Right atrium auricular region (tissue), 2 donors: ENCODE data around the gene DNAH8. TPM values are rescaled to one million over a fixed set of nuclear protein-coding genes. Genes with fewer than 3 reads are reported as not detected.
A peak's percentile ranks its signal among the peaks of the same experiment; 100 is the strongest.

Experiments
- DNase-seq: peaks from one replicate; pipeline ENCODE4 v3.0.0-alpha.2; 2019; ENCODE audit warnings: low spot score
- H3K27ac ChIP-seq, 2 donors: fragments of 200-600 bp; sonication (generic); 1 replicate in 1 of 2; 2 replicates in 1 of 2; pipeline ENCODE4 v1.5.1; 2016 to 2019
- H3K27me3 ChIP-seq, 2 donors: fragments of 200-600 bp; sonication (generic); one replicate each; pipeline versions ENCODE4 v1.5.1 to v1.6.0; 2017 to 2019
- H3K36me3 ChIP-seq: fragments of 200-600 bp; sonication (generic); one replicate; pipeline ENCODE4 v1.5.1; 2016
- H3K4me1 ChIP-seq, 2 donors: fragments of 200-600 bp; sonication (generic); one replicate each; pipeline versions ENCODE4 v1.5.1 to v1.6.0; 2017 to 2019
- H3K4me3 ChIP-seq, 2 donors: fragments of 200-600 bp; sonication (generic); 1 replicate in 1 of 2; 2 replicates in 1 of 2; pipeline ENCODE4 v1.5.1; 2017 to 2019; ENCODE audit warnings: mild to moderate bottlenecking in 1 of 2, moderate library complexity in 1 of 2
- H3K9me3 ChIP-seq, 2 donors: fragments of 200-600 bp; sonication (generic); one replicate each; pipeline ENCODE4 v1.5.1; 2019
- total RNA-seq, 2 donors: library from RNA; depleted of rRNA; stranded (reverse); fragments of >200 nt; gene quantifications; one replicate each; pipeline ENCODE4 v1.1.0, GENCODE V29; 2016
- TF ChIP-seq, protein P1 (sequence below), 2 donors: fragments of 200-600 bp; sonication (generic); IDR thresholded peaks; one replicate each; pipeline ENCODE4 v1.5.1; 2019; ENCODE audit warnings: antibody characterized with exemption in 2 of 2

DNAH8 gene, protein sequence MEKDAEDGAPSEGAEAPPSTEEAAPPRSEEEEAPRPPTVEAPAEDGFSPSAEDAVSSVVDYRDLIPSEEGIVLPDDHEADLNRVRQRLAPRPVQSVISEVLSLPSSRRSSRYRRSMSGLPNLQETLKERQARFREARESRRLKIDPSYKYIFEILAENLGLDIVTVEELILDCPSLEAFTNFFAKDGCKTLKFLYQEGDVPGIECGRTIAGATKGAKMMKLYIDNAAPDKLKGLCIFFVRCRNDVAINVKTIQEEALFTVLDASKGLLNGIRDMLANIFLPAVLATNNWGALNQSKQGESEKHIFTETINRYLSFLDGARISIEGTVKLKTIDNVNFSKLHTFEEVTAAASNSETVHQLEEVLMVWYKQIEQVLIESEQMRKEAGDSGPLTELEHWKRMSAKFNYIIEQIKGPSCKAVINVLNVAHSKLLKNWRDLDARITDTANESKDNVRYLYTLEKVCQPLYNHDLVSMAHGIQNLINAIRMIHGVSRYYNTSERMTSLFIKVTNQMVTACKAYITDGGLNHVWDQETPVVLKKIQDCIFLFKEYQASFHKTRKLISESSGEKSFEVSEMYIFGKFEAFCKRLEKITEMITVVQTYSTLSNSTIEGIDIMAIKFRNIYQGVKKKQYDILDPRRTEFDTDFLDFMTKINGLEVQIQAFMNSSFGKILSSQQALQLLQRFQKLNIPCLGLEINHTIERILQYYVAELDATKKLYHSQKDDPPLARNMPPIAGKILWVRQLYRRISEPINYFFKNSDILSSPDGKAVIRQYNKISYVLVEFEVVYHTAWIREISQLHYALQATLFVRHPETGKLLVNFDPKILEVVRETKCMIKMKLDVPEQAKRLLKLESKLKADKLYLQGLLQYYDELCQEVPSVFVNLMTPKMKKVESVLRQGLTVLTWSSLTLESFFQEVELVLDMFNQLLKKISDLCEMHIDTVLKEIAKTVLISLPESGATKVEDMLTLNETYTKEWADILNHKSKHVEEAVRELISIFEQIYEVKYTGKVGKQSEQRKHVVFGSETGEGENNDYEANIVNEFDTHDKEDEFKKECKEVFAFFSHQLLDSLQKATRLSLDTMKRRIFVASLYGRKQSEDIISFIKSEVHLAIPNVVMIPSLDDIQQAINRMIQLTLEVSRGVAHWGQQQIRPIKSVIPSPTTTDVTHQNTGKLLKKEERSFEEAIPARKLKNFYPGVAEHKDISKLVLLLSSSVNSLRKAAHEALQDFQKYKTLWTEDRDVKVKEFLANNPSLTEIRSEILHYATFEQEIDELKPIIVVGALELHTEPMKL (N-terminal part only)
- under 1 TPM in 1 of 2 donors, not detected in 1; 0.04 TPM for total RNA-seq

DNA sequence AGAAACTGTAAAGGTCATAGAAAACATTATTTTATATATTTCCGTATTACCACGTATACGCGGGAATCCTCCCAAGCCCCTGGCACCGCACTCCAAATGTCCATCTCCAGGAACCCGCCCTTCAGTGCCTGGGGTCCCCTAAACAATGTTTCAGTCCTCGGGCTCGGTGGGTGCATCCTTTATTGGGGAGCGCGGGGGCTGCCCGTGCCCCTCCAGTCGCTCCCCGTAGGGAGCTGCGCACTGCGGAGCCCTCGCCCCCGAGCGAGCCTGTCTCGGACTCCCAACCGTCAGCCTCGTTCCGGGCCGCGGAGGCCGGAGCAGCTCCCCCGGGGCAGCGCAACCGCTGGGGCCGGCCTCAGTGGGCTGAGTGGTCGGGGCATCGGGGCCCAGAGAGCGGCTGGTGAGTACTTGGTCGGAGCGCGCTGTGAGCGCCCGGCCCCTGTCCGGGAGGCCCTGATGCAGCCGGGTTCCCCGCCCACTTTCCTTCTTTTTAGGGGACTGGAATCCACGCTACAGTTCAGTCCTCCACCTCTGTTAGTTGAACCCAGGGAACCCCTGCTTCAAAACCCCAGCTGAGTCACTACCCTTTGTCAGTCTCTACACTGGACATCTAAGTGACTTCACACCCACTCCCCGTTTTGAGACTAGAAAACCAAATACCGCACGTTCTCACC lies at the start of gene DNAH8:
Gene DNAH8, plus strand, starts transcription at position 296 of the 674 bp plus-strand sequence. CDS start 7,499 bp downstream, outside the sequence.
- no peaks in the 10 kb centered on the region for H3K9me3 ChIP-seq
- peaks cover 0 to 9% of the 10 kb centered on the region in 2 donors for H3K27me3 ChIP-seq
- TF ChIP-seq, protein P1, sequence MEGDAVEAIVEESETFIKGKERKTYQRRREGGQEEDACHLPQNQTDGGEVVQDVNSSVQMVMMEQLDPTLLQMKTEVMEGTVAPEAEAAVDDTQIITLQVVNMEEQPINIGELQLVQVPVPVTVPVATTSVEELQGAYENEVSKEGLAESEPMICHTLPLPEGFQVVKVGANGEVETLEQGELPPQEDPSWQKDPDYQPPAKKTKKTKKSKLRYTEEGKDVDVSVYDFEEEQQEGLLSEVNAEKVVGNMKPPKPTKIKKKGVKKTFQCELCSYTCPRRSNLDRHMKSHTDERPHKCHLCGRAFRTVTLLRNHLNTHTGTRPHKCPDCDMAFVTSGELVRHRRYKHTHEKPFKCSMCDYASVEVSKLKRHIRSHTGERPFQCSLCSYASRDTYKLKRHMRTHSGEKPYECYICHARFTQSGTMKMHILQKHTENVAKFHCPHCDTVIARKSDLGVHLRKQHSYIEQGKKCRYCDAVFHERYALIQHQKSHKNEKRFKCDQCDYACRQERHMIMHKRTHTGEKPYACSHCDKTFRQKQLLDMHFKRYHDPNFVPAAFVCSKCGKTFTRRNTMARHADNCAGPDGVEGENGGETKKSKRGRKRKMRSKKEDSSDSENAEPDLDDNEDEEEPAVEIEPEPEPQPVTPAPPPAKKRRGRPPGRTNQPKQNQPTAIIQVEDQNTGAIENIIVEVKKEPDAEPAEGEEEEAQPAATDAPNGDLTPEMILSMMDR (IDR thresholded peaks at IDR 0.05), result no peak
- H3K27ac ChIP-seq, result no peak within 1 kb of the TSS
- DNase-seq, result no peak
- H3K36me3 ChIP-seq, result no peaks in the 10 kb centered on the region
- H3K4me1 ChIP-seq, result no peaks in the 10 kb centered on the region
- H3K4me3 ChIP-seq, result peak within 1 kb of the TSS; percentile 24 to 34

DNA sequence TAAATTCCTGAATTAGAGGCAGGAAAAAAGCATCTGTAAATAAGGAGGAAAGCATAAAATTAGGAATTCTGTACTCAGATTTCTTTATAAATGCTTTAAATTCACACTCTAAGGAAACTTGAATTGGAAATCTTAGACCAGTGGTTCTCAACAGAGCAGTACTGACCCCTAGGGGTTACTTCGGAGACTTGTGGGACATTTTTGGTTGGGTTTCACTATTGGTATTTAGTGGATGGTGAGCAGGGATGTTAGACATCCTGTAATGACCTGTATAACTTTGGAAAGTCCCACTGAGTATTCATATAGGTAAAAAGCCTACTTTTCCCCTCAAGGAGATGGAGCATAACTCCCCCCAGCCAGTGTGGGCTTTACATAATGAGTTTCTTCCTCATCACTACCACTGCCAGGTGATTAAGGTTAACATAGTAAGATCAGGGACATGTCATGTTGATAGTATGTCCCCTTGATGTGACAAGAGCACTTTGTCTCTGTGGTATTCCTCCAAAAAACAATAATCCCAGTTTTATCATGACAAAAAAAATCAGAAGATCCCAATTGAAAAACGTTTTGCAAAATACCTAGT lies 43.1 kb upstream of the DNAH8 start:
- Histone ChIP-seq H3K27ac (no peak overlapping the region), H3K4me1 (no peaks in the 10 kb centered on the region), H3K36me3 (peaks cover 13% of the 10 kb centered on the region), H3K9me3 (no peaks in the 10 kb centered on the region), H3K4me3 (no peak overlapping the region), H3K27me3 (no peaks in the 10 kb centered on the region)
- DNase-seq, result no peak
- TF ChIP-seq, protein P1 (IDR thresholded peaks at IDR 0.05), result peak; percentile 49 to 76

DNA sequence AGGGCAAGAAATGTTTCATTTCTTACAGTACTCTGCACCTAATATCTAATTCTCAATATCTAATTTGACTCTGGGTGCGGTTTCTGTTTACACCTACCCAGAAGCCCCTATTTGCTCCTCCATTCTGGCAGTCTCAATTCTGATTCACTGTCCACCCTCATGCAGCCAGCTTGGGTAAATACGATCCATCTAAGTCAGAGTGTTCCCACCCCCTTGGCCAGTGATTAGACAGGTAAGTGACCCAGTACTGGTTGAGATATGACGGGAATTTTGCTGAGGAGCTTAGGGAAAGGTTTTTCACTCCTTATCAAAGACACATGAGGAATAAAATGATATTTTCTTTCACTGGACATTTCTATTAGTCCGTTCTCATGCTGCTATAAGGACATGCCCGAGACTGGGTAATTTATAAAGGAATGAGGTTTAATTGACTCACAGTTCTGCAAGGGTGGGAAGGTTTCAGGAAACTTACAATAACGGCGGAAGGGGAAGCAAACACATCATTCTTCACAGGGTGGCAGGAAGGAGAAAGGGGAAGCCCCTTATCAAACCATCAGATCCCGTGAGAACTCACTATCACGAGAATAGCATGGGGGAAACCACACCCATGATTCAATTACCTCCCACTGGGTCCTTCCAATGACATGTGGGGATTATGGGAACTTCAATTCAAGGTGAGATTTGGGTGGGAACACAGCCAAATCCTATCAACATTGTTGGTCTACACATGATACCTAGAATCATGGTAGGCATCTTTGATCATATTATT lies 41.5 kb upstream of the DNAH8 start:
- no peaks in the 10 kb centered on the region for H3K27me3 ChIP-seq
- H3K27ac ChIP-seq, result no peak overlapping the region
- H3K4me3 ChIP-seq, result no peak overlapping the region
- no peaks in the 10 kb centered on the region for H3K9me3 ChIP-seq
- H3K4me1 ChIP-seq, result no peaks in the 10 kb centered on the region
- TF ChIP-seq, protein P1 (IDR thresholded peaks at IDR 0.05), result no peak
- H3K36me3 ChIP-seq, result peaks cover 17% of the 10 kb centered on the region
- no peak for DNase-seq

DNA sequence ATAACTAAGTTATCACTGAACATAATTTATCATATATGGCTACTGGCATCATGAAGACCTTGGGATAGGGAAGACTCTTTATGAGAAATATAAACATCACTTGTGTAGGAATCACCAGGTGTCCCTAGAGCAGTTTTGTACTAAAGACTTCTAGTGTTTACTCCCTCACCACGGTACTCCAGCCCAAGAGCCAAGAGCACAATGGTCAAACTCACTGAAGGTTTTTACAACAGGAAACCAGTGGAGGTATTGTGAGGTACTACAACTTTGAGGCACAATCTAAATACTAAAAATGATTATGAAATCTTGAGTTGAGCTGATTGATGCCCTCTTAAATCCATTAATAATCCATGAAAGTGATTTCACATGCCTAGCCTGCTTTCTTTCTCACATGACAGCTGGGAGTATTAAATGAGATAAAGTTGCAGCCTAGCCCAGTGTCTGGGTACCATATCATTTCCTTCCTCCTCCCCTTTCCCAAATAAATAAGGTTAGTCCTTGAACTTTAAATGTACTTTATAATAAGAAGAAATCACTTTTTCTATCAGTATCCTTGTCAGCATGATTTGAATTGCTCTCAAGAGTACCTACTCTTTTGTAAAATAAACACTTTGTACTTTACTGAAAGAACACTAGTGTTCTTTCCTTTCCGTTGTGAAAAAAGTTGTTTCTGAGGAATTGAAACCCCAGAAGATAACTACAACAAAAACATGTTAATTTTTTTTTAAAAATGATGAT lies 38.7 kb upstream of the DNAH8 start:
- Histone ChIP-seq H3K36me3 (peaks cover 35% of the 10 kb centered on the region), H3K4me3 (no peak overlapping the region), H3K9me3 (no peaks in the 10 kb centered on the region), H3K27ac (no peak overlapping the region), H3K27me3 (no peaks in the 10 kb centered on the region), H3K4me1 (no peaks in the 10 kb centered on the region)
- TF ChIP-seq, protein P1 (IDR thresholded peaks at IDR 0.05), result no peak
- no peak for DNase-seq
